ENCODE measurements around the gene DYRK3. TPM values are rescaled to one million over a fixed set of nuclear protein-coding genes. Genes with fewer than 3 reads are reported as not detected.

DYRK3 gene
- total and polyA plus RNA-seq, 2 of the 13 experiments (the other 11 are each of a cell fraction or from before 2014, with no cell fraction given) = 0.48 to 2.8 TPM

DNA sequence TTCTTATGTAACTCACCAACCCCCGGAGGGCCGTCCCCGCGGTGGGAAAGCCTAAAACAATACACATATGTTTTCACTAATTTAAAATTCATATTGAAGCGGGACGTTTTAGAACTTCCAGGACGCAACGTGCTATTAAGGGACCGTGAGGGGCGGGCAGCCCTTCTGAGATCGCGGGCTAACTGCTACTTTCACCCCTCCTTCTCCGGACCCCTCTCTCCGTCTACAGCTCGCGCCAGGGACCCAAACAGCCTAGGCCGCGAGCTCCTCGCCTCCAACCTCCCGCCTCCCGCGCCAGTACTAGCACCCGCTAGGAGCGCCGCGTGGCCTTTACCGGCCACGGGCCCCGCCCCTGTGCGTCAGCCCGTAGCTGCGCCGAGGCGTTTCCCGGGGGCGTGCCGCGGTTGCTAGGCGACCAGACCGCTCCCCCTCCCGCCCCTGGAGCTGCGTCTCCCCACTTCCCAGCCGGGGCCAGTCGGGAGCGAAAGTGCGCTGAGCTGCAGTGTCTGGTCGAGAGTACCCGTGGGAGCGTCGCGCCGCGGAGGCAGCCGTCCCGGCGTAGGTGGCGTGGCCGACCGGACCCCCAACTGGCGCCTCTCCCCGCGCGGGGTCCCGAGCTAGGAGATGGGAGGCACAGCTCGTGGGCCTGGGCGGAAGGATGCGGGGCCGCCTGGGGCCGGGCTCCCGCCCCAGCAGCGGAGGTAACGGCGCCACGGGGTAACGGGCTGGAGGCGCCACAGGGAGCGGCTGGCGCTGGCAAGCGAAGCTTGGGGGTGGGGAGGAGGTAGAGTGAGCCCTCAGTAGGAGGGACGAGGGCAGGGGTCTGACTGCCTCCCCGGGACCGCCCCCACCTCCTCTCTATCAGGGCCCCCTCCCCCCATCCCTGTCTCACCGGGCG, at the start of gene DYRK3 (continued):
- TF ChIP-seq, protein P1, sequence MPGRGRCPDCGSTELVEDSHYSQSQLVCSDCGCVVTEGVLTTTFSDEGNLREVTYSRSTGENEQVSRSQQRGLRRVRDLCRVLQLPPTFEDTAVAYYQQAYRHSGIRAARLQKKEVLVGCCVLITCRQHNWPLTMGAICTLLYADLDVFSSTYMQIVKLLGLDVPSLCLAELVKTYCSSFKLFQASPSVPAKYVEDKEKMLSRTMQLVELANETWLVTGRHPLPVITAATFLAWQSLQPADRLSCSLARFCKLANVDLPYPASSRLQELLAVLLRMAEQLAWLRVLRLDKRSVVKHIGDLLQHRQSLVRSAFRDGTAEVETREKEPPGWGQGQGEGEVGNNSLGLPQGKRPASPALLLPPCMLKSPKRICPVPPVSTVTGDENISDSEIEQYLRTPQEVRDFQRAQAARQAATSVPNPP (CRISPR knock-in tag; IDR thresholded peaks at IDR 0.05) = no peak
- TF ChIP-seq ZNF788 (CRISPR knock-in tag; IDR thresholded peaks at IDR 0.05; ENCODE audit: borderline replicate concordance) (peak; percentile 40; the same call in 1 of the 2 replicates), ZNF558 (CRISPR knock-in tag; IDR thresholded peaks at IDR 0.05; ENCODE audit: borderline replicate concordance) (no peak), ZSCAN22 (CRISPR knock-in tag; IDR thresholded peaks at IDR 0.05) (0 out of 2 replicates have a peak, but pooled peaks have one; percentile 36), MZF1 (CRISPR knock-in tag; IDR thresholded peaks at IDR 0.05; ENCODE audit: borderline replicate concordance) (no peak), NONO (IDR thresholded peaks at IDR 0.05) (no peak), NONO (CRISPR knock-in tag; conservative IDR thresholded peaks at IDR 0.05) (peak; percentile 23; the same call in 1 of the 2 replicates), ZNF333 (CRISPR knock-in tag; IDR thresholded peaks at IDR 0.05; ENCODE audit: borderline replicate concordance) (peak; percentile 90; the same call in 1 of the 2 replicates), THAP11 (CRISPR knock-in tag; IDR thresholded peaks at IDR 0.05) (peak; percentile 51; the same call in 1 of the 2 replicates), ZNF577 (CRISPR knock-in tag; IDR thresholded peaks at IDR 0.05; ENCODE audit: borderline replicate concordance, low read depth) (no peak), MTF2 (CRISPR knock-in tag; IDR thresholded peaks at IDR 0.05; ENCODE audit: borderline replicate concordance) (peak; percentile 80; the same call in 1 of the 2 replicates), ZNF678 (CRISPR knock-in tag; IDR thresholded peaks at IDR 0.05) (0 out of 2 replicates have a peak, but pooled peaks have one; percentile 76), ZBTB21 (CRISPR knock-in tag; IDR thresholded peaks at IDR 0.05) (no peak), NFKB2 (CRISPR knock-in tag; IDR thresholded peaks at IDR 0.05; ENCODE audit: borderline replicate concordance) (peak; percentile 79; the same call in 1 of the 2 replicates)
- TF ChIP-seq, protein P2, sequence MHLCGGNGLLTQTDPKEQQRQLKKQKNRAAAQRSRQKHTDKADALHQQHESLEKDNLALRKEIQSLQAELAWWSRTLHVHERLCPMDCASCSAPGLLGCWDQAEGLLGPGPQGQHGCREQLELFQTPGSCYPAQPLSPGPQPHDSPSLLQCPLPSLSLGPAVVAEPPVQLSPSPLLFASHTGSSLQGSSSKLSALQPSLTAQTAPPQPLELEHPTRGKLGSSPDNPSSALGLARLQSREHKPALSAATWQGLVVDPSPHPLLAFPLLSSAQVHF (CRISPR knock-in tag; IDR thresholded peaks at IDR 0.05) = peak; percentile 60; the same call in 1 of the 2 replicates
- TF ChIP-seq, protein P3, sequence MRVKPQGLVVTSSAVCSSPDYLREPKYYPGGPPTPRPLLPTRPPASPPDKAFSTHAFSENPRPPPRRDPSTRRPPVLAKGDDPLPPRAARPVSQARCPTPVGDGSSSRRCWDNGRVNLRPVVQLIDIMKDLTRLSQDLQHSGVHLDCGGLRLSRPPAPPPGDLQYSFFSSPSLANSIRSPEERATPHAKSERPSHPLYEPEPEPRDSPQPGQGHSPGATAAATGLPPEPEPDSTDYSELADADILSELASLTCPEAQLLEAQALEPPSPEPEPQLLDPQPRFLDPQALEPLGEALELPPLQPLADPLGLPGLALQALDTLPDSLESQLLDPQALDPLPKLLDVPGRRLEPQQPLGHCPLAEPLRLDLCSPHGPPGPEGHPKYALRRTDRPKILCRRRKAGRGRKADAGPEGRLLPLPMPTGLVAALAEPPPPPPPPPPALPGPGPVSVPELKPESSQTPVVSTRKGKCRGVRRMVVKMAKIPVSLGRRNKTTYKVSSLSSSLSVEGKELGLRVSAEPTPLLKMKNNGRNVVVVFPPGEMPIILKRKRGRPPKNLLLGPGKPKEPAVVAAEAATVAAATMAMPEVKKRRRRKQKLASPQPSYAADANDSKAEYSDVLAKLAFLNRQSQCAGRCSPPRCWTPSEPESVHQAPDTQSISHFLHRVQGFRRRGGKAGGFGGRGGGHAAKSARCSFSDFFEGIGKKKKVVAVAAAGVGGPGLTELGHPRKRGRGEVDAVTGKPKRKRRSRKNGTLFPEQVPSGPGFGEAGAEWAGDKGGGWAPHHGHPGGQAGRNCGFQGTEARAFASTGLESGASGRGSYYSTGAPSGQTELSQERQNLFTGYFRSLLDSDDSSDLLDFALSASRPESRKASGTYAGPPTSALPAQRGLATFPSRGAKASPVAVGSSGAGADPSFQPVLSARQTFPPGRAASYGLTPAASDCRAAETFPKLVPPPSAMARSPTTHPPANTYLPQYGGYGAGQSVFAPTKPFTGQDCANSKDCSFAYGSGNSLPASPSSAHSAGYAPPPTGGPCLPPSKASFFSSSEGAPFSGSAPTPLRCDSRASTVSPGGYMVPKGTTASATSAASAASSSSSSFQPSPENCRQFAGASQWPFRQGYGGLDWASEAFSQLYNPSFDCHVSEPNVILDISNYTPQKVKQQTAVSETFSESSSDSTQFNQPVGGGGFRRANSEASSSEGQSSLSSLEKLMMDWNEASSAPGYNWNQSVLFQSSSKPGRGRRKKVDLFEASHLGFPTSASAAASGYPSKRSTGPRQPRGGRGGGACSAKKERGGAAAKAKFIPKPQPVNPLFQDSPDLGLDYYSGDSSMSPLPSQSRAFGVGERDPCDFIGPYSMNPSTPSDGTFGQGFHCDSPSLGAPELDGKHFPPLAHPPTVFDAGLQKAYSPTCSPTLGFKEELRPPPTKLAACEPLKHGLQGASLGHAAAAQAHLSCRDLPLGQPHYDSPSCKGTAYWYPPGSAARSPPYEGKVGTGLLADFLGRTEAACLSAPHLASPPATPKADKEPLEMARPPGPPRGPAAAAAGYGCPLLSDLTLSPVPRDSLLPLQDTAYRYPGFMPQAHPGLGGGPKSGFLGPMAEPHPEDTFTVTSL (CRISPR knock-in tag; IDR thresholded peaks at IDR 0.05; ENCODE audit: borderline replicate concordance) = no peak
- TF ChIP-seq, protein P4, sequence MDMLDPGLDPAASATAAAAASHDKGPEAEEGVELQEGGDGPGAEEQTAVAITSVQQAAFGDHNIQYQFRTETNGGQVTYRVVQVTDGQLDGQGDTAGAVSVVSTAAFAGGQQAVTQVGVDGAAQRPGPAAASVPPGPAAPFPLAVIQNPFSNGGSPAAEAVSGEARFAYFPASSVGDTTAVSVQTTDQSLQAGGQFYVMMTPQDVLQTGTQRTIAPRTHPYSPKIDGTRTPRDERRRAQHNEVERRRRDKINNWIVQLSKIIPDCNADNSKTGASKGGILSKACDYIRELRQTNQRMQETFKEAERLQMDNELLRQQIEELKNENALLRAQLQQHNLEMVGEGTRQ (IDR thresholded peaks at IDR 0.05; ENCODE audit: low read depth, low read length) = no peak
- TF ChIP-seq, protein P4 (CRISPR knock-in tag; IDR thresholded peaks at IDR 0.05; ENCODE audit: borderline replicate concordance) = no peak
